ENCODE data around the gene ACAT2.
A peak's percentile ranks its signal among the peaks of the same experiment; 100 is the strongest.
"Not testable (repeated sequence)": the region's sequence is repeated elsewhere in the genome, so short reads cannot be mapped to it uniquely, and the experiment has no call there.

Gene ACAT2

GRCh38 chr6:159816775-159817174, 54.9 kb downstream of the ACAT2 start:
- DNase-seq, result not testable (repeated sequence)

- DNase-seq, result no peak
Observed at GRCh38 chr6:159817951-159818739, 56.3 kb downstream of the ACAT2 start.

GRCh38 chr6:159819098-159819497, 57.3 kb downstream of the ACAT2 start:
- DNase-seq, result no peak

GRCh38 chr6:159819932-159820640, 58.2 kb downstream of the ACAT2 start:
- peak in 2 of 5 donors; percentile 14 to 53 for DNase-seq

GRCh38 chr6:159821122-159821521, 59.3 kb downstream of the ACAT2 start:
- no peak for DNase-seq

GRCh38 chr6:159821726-159822125, 59.9 kb downstream of the ACAT2 start:
- DNase-seq, result no peak

GRCh38 chr6:159823953-159824352, 62.1 kb downstream of the ACAT2 start:
- no peak for DNase-seq

- DNase-seq, result not testable (repeated sequence)
Observed at GRCh38 chr6:159824690-159825089, 62.8 kb downstream of the ACAT2 start.

- no peak for DNase-seq
Observed at GRCh38 chr6:159826004-159826403, 64.2 kb downstream of the ACAT2 start.

GRCh38 chr6:159826968-159827647, 65.3 kb downstream of the ACAT2 start:
- no peak for DNase-seq

- DNase-seq, result no peak
Observed at GRCh38 chr6:159828074-159828473, 66.2 kb downstream of the ACAT2 start.

Measured in T-helper 1 cell (primary cell).